Endothelial cell of umbilical vein (primary cell): ENCODE data around the gene NEK2.

Experiments
- CTCF ChIP-seq, 2 donors: IDR thresholded peaks; 1 replicate in 1 of 2; 2 replicates in 1 of 2; pipeline ENCODE4 v1.5.1; 2011; ENCODE audit warnings: low read length in 2 of 2, mild to moderate bottlenecking in 2 of 2, moderate library complexity in 2 of 2, control low read depth in 1 of 2, inconsistent platforms in 1 of 2, low read depth in 1 of 2; ENCODE audit not compliant: insufficient read depth in 1 of 2; ENCODE audit errors: extremely low read depth in 1 of 2
- EZH2 ChIP-seq: IDR thresholded peaks from 2 replicates; pipeline ENCODE4 v1.6.1; 2012; ENCODE audit warnings: borderline replicate concordance, low read depth, mild to moderate bottlenecking, moderate library complexity, low read length, inconsistent platforms; ENCODE audit not compliant: severe bottlenecking
- JUN ChIP-seq: IDR thresholded peaks from 2 replicates; pipeline ENCODE4 v1.6.1; 2011; ENCODE audit warnings: borderline replicate concordance, low read depth; ENCODE audit not compliant: insufficient read length, insufficient read depth
- POLR2A ChIP-seq: IDR thresholded peaks from 2 replicates; pipeline ENCODE4 v1.6.1; 2012; ENCODE audit warnings: low read depth, mild to moderate bottlenecking, control low read depth, low read length
- POLR2AphosphoS5 ChIP-seq: IDR thresholded peaks from 2 replicates; pipeline ENCODE4 v1.6.1; 2012; ENCODE audit warnings: low read depth, mild to moderate bottlenecking, control low read depth, low read length, moderate library complexity; ENCODE audit not compliant: insufficient read depth

- TF ChIP-seq CTCF (IDR thresholded peaks at IDR 0.05; ENCODE audit: extremely low read depth in 1 of 2, insufficient read depth in 1 of 2, low read depth in 1 of 2, low read length in 2 of 2) (no peak), JUN (no peak), EZH2 (no peak), POLR2AphosphoS5 (no peak), POLR2A (no peak)
Observed at GRCh38 chr1:211688421-211688820, 13.0 kb upstream of the NEK2 start.
